ENCODE measurements around the gene USP26. TPM values are rescaled to one million over a fixed set of nuclear protein-coding genes. Genes with fewer than 3 reads are reported as not detected.

The USP26 gene
- total and polyA plus RNA-seq, 12 donors = not detected

DNA sequence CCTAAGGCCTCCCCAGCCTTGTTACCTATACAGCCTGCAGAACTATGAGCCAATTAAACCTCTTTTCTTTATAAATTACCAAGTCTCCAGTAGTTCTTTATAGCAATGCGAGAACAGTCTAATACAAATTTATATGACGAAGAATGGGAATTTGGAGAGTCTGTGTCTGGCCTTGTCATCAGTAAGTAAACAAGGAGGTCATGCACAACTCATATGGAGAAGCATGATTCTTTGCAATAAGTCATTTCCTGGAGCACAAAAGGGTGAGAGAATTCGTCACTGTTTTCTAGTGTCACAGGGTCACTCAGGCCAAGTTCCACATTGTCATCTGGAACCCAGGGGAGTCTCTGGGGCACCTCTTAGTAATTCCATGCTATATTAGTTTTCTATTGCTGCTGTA, 89.5 kb downstream of the USP26 start:
- Histone ChIP-seq H3K4me1 (replicated peaks in 1 of 2) (no peaks in the 10 kb centered on the region), H3K27ac (no peak overlapping the region), H3K27me3 (peaks cover 1% of the 10 kb centered on the region), H3K36me3 (replicated peaks in 1 of 2) (no peaks in the 10 kb centered on the region), H3K9me3 (replicated peaks in 1 of 3) (no peaks in the 10 kb centered on the region), H3K4me3 (no peak overlapping the region)
- intact Hi-C loops (cut with DNase I) = no loop called here
- 70 to 89% (median 85%) methylated on average over 3 of the region's 3 CpGs for WGBS, 4 donors
- DNase-seq = no peak
- TF ChIP-seq POLR2A (IDR thresholded peaks at IDR 0.05) = no peak
- TF ChIP-seq, protein P1, sequence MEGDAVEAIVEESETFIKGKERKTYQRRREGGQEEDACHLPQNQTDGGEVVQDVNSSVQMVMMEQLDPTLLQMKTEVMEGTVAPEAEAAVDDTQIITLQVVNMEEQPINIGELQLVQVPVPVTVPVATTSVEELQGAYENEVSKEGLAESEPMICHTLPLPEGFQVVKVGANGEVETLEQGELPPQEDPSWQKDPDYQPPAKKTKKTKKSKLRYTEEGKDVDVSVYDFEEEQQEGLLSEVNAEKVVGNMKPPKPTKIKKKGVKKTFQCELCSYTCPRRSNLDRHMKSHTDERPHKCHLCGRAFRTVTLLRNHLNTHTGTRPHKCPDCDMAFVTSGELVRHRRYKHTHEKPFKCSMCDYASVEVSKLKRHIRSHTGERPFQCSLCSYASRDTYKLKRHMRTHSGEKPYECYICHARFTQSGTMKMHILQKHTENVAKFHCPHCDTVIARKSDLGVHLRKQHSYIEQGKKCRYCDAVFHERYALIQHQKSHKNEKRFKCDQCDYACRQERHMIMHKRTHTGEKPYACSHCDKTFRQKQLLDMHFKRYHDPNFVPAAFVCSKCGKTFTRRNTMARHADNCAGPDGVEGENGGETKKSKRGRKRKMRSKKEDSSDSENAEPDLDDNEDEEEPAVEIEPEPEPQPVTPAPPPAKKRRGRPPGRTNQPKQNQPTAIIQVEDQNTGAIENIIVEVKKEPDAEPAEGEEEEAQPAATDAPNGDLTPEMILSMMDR (IDR thresholded peaks at IDR 0.05) = no peak

DNA sequence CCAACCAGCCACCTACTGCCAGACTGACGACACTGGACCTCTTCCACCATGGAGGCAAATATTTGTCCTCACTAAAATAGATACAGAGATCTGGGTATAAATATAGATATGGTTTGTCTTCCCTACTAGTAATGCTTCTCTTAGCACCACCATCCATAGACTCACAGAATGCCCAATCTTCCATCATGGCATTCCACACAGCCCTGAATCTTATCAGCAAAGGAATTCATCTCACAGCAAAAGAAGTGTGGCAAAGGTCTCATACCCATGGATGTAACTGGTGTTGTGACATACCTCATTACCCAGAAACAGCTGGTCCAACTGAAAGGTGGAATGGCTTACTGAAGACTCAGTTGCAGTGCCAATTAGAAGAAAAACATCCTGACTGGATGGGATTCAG, 91.3 kb downstream of the USP26 start:
- intact Hi-C loops (cut with DNase I) = no loop called here
- 70 to 75% (median 70%) methylated on average over 1 of the region's 1 CpG; no CpG with 5 or more reads in 1 of the 4 donors for WGBS, 4 donors
- TF ChIP-seq, protein P1 (IDR thresholded peaks at IDR 0.05) = no peak
- no peak for TF ChIP-seq POLR2A (IDR thresholded peaks at IDR 0.05)
- peaks cover 8% of the 10 kb centered on the region for H3K27me3 ChIP-seq
- no peak for DNase-seq
- no peaks in the 10 kb centered on the region for H3K36me3 ChIP-seq (replicated peaks in 1 of 2)
- H3K9me3 ChIP-seq (replicated peaks in 1 of 3) = no peaks in the 10 kb centered on the region
- no peak overlapping the region for H3K4me3 ChIP-seq
- no peaks in the 10 kb centered on the region for H3K4me1 ChIP-seq (replicated peaks in 1 of 2)
- H3K27ac ChIP-seq = no peak overlapping the region

DNA sequence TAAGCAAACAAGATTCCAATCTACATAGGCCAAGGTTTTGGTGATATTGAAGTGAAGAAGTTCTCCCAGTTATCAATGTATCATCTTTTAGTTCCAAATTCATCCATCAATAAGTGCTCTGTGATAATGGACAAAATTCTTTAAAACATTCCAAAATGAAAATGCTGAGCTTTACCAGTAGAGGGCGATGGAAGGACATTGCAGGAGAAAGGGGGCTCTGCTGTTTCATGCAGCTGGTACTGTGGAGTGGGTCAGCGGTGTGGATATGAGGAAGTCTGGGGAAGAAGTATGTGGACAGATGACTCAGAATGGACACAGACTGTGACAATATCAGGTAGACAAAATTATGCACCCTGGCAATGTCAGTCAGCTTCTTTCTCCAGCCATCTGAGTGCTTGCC, 91.9 kb downstream of the USP26 start:
- H3K9me3 ChIP-seq (replicated peaks in 1 of 3) = no peaks in the 10 kb centered on the region
- peaks cover 8% of the 10 kb centered on the region for H3K27me3 ChIP-seq
- H3K4me3 ChIP-seq = no peak overlapping the region
- WGBS, 4 donors = 13 to 21% (median 15%) methylated on average over 2 of the region's 2 CpGs
- H3K27ac ChIP-seq = no peak overlapping the region
- H3K4me1 ChIP-seq (replicated peaks in 1 of 2) = no peaks in the 10 kb centered on the region
- intact Hi-C loops (cut with DNase I) = no loop called here
- H3K36me3 ChIP-seq (replicated peaks in 1 of 2) = no peaks in the 10 kb centered on the region
- no peak for DNase-seq
- no peak for TF ChIP-seq POLR2A (IDR thresholded peaks at IDR 0.05)
- TF ChIP-seq, protein P1 (IDR thresholded peaks at IDR 0.05) = peak; percentile 19 to 55 (median 35)

DNA sequence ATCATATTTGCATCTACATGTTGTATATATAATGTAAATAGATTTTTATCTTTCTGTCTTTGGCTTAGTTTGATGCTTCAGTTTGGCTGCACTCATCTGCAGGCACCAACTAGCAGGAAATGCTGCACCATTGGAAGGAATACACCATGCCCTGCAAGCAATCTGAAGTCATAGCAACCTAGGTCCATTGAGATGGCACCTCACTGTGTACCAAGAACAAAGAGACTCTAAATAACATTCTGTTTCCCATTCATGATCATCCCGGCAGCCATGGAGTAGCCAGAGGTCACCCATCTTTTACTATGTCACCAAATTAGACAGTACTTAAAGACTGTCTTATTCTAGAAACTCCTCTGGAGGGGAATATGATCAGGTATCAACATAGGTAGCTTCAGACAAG, 97.7 kb downstream of the USP26 start:
- H3K4me3 ChIP-seq = no peak overlapping the region
- no peaks in the 10 kb centered on the region for H3K36me3 ChIP-seq (replicated peaks in 1 of 2)
- WGBS, 4 donors = 61 to 83% (median 69%) methylated on average over 1 of the region's 1 CpG
- DNase-seq = no peak
- no peak for TF ChIP-seq POLR2A (IDR thresholded peaks at IDR 0.05)
- TF ChIP-seq, protein P1 (IDR thresholded peaks at IDR 0.05) = no peak
- peaks cover 28% of the 10 kb centered on the region for H3K27me3 ChIP-seq
- H3K27ac ChIP-seq = no peak overlapping the region
- H3K4me1 ChIP-seq (replicated peaks in 1 of 2) = no peaks in the 10 kb centered on the region
- intact Hi-C loops (cut with DNase I) = no loop called here
- no peaks in the 10 kb centered on the region for H3K9me3 ChIP-seq (replicated peaks in 1 of 3)
